GM18517 (cell line): ENCODE results near the gene RFC5.
"Not testable (repeated sequence)": the region's sequence is repeated elsewhere in the genome, so short reads cannot be mapped to it uniquely, and the experiment has no call there.

Experiments used
- ATAC-seq: cut with Tn5 transposase; IDR thresholded peaks from one replicate; pipeline ENCODE4 v1.9.1; 2021; ENCODE audit warnings: mild to moderate bottlenecking, moderate library complexity; ENCODE audit not compliant: unreplicated experiment

RFC5 gene

DNA sequence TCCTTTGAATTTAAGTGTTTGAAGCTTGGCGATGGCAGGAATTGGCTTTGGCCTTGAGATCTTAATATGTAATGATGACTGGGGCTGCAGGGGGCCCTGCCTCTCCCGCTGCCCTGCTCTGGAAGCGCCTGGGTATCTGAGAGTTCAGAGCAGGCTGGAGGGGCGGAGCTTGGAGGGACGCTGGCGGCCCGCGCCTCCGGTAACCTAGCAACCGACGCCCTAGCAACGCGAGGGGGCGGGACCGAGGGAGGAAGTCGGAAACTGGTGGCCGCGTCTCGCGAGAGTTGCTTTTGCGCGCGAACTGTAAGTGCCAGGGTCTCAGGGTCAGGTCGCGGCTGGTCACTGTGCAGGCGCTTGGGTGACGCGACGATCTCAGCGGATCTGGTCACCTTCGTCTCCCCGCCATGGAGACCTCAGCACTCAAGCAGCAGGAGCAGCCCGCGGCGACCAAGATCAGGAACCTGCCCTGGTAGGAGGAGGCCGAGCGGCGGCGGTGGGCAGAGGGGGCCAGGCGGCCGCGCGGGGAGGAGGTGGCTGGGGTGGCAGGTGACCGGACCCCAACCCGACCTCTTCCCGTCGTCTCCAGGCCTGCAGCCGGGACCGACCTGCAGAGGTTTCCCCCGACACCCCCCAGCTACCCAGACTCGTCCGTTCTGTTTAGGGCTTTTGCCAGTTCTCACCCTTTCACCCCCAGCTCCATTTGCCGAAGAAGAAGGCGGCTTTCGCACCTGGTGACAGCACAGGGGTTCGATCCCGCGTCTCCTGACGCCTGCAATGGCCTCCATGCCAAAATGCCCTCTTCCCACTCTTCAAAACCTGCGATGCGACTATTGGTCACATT is at the start of gene RFC5:
Gene RFC5 (plus strand): TSS at position 280 of the 841 bp plus-strand sequence. CDS start 125 bp downstream, at position 405.
- peak; percentile 96 for ATAC-seq

GRCh38 chr12:117967043-117967442 is 49.5 kb upstream of the RFC5 start:
- no peak for ATAC-seq

DNA sequence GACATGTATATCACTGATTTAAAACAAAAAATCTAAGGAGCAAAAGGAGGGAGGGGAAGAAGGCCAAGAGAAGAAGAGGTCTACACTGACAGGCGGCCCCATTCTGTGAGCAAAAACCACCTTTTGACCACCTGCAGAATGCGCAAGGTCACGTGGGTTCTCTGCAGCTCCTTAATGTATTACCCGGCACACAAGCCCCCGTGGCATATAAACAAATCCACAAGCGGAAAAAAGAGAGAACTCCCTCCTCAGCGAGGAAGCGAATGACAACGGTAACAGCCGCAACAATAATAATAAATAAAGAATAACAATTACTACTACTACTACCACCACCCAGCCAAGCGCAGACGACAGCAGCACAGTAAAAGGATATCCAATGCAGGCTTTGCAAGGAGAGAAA is 49.0 kb upstream of the RFC5 start:
- no peak for ATAC-seq

GRCh38 chr12:117968151-117968789 is 48.2 kb upstream of the RFC5 start:
- no peak for ATAC-seq

- peak; percentile 63 for ATAC-seq
These were observed 47.5 kb upstream of the RFC5 start, which contains the start of gene KSR2 for GRCh38 chr12:117968826-117969659. Gene KSR2 (minus strand): TSS chr12:117968990. CDS start chr12:117968255, 735 bp downstream.

- no peak for ATAC-seq
These were observed 46.2 kb upstream of the RFC5 start for GRCh38 chr12:117970334-117970733.

GRCh38 chr12:117972301-117972700 is 44.2 kb upstream of the RFC5 start:
- ATAC-seq = no peak

DNA sequence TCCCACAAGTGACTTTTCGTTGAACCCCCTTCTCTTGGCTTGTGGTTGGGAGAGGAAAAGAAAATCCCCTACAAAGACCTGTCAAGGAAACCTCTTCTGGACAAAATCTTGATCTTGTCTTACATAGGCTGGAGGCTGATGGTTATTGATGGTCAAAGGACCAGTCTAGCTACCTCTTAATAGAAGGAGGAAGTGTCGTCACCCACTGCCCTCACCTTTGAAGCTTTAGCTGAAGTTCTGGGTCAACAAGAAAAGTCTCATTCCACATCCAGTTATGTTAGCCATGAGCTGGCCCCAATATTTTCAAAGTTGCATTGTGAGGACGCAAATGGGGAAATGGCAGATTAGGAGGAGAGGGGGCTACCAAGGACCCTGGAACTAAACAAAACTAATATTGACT is 41.5 kb upstream of the RFC5 start:
- ATAC-seq = no peak

DNA sequence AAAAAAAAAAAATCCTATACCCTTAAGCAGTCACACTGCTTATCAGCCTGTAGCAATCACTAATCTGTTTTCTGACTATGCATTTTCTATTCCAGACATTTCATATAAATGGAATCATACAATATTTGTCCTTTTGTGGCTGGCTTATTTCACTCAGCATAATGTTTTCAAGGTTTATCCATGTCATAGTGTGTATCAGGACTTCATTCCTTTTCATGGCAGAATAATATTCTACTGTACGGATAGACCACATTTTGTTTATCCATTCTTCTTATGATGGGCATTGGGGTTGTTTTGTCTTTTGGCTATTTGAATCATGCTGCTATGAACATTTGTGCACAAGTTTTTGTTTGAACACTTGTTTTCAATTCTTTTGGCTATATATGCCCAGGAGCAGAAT is 39.1 kb upstream of the RFC5 start:
- ATAC-seq = no peak

GRCh38 chr12:117980616-117981015 is 35.9 kb upstream of the RFC5 start:
- no peak for ATAC-seq

DNA sequence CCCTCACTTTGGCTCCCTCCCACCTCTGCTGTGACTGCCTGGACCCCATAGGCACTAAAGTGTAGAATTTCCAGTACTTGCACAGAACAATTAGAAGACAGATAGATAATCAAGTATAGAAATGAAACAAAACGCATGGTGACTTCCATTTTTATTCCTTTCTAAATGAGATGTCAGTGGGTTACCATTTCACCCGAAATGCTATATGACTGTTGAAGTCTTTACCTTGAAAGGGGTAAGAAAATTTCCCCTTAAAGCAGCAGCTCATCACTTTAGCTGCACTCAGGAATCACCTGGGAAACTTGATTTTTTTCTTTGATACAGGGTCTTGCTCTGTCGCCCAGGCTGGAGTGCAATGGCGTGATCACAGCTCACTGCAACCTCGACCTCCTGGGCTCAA is 35.2 kb upstream of the RFC5 start:
- no peak for ATAC-seq

- no peak for ATAC-seq
These were observed 31.3 kb upstream of the RFC5 start for GRCh38 chr12:117985182-117985581.

- ATAC-seq = no peak
These were observed 29.6 kb upstream of the RFC5 start for GRCh38 chr12:117986705-117987469.

DNA sequence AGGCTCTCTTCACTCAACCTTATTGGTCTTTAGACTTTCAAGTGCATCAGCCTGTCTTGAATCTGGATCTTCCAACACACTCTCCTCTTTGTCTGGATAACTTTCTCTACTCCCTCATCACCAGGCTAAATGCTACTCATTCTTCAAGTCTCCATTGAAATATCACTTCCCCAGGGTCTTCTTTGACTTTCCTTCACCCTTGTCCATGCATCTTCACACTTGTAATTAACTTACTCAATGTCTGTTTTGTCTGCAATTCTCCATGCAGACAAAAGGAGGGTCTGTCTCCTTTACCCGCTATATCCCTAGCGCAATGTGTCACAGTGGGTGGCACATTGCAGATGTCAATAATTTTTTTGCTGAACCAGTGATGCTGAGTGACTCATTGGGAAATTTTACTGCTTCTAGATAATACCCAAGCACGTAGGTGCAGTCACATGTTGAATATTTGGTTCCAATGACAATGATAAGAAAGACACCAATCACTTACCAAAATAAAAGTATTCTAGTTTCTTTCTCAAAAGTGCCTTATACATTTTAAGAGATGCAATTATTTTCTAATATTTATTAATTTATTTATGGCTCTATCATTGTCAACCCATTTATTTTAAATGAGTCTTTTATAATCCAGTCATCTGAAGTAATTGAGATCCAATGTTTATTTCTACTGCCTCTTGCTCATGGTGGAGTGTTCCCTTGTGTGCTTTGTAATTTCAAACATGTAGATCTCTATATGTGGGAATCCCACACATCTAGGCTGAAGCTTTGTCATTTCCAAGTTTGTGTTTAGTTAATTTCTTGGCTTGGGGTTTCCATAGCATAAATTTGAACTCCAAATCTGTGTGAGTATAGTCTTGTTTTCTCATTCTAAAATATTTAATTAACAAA is 21.7 kb upstream of the RFC5 start:
- no peak for ATAC-seq

- no peak for ATAC-seq
These were observed 17.8 kb upstream of the RFC5 start for GRCh38 chr12:117998719-117999118.

DNA sequence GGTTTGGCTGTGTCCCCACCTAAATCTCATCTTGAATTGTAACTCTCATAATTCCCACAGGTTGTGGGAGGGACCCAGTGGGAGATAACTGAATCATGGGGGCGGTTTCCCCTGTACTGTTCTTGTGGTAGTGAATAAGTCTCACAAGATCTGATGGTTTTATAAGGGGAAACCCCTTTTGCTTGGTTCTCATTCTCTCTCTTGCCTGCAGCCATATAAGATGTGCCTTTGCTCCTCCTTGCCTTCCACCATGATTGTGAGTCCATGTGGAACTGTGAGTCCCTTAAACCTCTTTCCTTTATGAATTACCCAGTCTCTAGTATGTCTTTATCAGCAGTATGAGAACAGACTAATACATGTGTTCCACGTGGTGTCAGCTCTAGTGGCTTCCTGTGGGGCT is 16.7 kb upstream of the RFC5 start:
- not testable (repeated sequence) for ATAC-seq

DNA sequence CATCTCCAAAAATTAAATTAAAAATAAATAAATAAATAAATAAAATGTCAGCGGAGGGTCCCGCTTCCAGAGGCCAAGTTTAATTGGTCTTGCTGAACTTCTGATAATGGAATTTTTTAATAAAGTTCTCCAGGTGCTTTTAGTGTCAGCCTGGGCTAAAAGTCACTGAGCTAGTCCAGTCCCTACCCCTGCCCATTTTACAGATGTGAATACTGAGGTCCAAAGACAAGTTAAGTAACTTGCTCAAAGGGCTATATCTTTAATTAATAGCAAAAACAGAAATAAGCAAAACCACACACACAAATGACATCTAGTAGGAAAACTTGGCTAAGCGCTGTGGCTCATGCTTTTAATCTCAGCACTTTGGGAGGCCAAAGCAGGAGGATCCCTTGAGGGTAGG is 5.6 kb upstream of the RFC5 start:
- ATAC-seq = no peak

DNA sequence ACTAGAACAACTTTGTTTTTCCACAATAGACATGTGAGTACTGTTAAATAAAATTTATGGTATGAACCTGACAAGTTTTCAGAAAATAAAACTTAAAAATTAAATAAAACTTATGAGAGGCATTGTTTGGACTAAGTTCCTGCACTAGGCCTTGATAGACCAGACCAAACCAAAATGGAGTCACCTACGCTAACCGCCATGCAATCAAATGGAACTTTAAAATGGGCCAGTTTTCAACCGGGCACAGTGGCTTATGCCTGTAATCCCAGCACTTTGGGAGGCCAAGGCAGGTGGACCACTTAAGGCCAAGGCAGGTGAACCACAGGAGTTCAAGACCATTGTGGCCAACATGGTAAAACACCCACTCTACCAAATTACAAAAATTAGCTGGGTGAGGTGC is 5.1 kb upstream of the RFC5 start:
- ATAC-seq = no peak

DNA sequence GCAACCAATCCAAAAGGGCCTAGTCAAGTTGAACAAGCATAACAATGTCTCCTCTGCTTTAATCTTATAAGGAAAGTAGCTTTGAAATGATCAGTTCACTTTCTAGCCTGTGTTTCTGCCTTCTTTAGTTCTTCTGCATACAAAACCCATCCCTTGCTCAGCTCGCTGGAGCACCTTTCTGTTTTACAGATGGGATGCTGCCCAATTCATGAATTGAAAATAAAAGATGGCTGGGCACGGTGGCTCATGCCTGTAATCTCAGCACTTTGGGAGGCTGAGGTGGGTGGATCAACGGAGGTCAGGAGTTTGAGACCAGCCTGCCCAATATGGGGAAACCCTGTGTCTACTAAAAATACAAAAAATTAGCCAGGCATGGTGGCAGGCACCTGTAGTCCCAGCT is 4.5 kb upstream of the RFC5 start:
- ATAC-seq = no peak

DNA sequence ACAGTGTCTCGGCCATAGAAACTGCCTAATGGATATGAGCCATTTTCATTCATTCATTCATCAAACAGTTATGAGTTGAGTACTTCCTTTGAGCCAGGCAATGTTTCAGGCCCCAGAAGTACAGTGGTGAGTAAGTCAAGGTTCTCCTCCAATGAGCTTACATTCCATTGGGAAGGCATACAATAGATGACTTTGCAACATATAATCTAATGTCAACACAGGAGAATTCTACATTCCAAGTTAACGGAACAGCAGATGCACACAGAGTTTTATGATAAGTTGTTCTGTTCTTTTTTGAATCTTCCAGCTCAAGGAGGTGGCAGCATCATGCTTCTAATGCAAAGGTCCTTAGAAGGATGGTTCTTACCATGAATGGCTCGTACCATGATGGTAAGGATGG is 3.2 kb upstream of the RFC5 start:
- ATAC-seq = no peak
